ENCODE measurements around the gene MLPH. TPM values are rescaled to one million over a fixed set of nuclear protein-coding genes. Genes with fewer than 3 reads are reported as not detected.

Gene MLPH
- total RNA-seq, 3 donors from 2014 or later, result 15.5 to 242 (median 223) TPM

DNA sequence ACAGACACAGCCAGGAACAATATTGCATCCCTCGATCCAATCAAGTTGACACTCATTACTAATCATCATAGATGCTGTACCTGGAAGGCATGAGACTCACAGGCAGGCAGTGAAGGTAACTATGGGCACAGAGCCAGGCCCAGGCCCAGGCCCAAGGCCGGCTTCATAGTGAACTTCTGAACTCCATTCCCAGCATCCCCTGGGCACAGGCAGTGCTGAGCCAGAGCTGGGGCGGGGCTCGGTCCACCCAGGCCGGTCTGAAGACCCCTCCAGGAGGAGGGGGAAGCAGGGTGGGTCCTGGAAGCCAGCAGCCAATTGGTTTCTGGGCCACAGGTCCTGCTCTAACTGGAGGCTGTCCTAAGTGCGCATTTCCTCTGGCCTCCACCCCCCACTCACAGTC is 37.6 kb downstream of the MLPH start:
- no peaks in the 10 kb centered on the region for H3K36me3 ChIP-seq
- H3K27ac ChIP-seq, result no peak overlapping the region
- intact Hi-C loops (cut with DNase I; ENCODE audit: low total_unique reads), result no loop called here
- no peaks in the 10 kb centered on the region for H3K27me3 ChIP-seq
- no peaks in the 10 kb centered on the region for H3K9me3 ChIP-seq
- no peak for DNase-seq (ENCODE audit: low spot score in 2 of 2)
- H3K4me1 ChIP-seq, result no peaks in the 10 kb centered on the region
- no peak overlapping the region for H3K4me3 ChIP-seq
- TF ChIP-seq, protein P1, sequence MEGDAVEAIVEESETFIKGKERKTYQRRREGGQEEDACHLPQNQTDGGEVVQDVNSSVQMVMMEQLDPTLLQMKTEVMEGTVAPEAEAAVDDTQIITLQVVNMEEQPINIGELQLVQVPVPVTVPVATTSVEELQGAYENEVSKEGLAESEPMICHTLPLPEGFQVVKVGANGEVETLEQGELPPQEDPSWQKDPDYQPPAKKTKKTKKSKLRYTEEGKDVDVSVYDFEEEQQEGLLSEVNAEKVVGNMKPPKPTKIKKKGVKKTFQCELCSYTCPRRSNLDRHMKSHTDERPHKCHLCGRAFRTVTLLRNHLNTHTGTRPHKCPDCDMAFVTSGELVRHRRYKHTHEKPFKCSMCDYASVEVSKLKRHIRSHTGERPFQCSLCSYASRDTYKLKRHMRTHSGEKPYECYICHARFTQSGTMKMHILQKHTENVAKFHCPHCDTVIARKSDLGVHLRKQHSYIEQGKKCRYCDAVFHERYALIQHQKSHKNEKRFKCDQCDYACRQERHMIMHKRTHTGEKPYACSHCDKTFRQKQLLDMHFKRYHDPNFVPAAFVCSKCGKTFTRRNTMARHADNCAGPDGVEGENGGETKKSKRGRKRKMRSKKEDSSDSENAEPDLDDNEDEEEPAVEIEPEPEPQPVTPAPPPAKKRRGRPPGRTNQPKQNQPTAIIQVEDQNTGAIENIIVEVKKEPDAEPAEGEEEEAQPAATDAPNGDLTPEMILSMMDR (IDR thresholded peaks at IDR 0.05), result no peak
- TF ChIP-seq POLR2AphosphoS5 (IDR thresholded peaks at IDR 0.05) (no peak), POLR2A (IDR thresholded peaks at IDR 0.05) (no peak)

DNA sequence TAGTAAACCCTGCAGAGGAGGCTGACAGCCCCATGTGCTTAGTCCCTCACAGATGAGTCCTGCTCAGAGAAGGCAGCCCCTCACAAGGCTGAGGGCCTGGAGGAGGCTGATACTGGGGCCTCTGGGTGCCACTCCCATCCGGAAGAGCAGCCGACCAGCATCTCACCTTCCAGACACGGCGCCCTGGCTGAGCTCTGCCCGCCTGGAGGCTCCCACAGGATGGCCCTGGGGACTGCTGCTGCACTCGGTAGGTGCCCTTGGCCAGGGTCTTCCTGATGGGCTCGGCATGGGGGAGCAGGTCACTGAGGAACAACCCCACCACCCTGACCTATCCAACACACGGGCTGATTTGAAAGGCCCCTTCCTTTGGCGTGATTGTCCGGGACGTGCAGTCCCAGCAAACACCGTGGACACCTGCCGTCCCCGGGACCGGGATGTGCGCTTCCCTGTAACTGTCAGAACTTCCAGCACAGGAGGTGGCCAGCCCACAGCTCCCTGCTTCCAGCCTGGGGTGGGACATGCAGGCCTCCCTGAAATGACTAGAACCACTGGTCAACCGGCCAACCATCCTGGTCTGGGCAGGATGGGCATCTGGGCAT is 38.6 kb downstream of the MLPH start:
- H3K36me3 ChIP-seq, result no peaks in the 10 kb centered on the region
- H3K27ac ChIP-seq, result no peak overlapping the region
- intact Hi-C loops (cut with DNase I; ENCODE audit: low total_unique reads), result no loop called here

DNA sequence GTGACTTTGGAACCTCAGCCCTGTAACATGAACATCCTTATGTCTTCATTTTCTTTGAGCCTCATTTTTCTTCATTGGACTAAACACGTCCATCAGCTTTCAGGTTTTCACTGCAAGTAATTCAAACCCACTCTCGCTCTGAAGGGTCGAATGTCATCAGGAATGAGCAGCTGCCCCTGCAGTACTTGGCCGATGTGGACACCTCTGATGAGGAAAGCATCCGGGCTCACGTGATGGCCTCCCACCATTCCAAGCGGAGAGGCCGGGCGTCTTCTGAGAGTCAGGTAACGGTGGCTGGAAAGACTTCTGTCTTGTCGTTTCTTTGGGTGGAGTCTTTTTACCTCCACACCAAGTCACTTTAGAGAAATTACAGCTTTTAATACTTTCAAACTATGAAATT is 40.2 kb downstream of the MLPH start:
- intact Hi-C loops (cut with DNase I; ENCODE audit: low total_unique reads), result no loop called here
- no peak overlapping the region for H3K27ac ChIP-seq
- H3K4me3 ChIP-seq, result no peak overlapping the region
- H3K4me1 ChIP-seq, result no peaks in the 10 kb centered on the region
- no peaks in the 10 kb centered on the region for H3K36me3 ChIP-seq
- no peaks in the 10 kb centered on the region for H3K9me3 ChIP-seq
- TF ChIP-seq, protein P1 (IDR thresholded peaks at IDR 0.05), result no peak
- TF ChIP-seq POLR2A (IDR thresholded peaks at IDR 0.05) (no peak), POLR2AphosphoS5 (IDR thresholded peaks at IDR 0.05) (no peak)
- no peak for DNase-seq (ENCODE audit: low spot score in 2 of 2)
- H3K27me3 ChIP-seq, result no peaks in the 10 kb centered on the region

More for the DNA sequence above, 38.6 kb downstream of the MLPH start:
- Histone ChIP-seq H3K4me1 (no peaks in the 10 kb centered on the region), H3K27me3 (no peaks in the 10 kb centered on the region), H3K9me3 (no peaks in the 10 kb centered on the region), H3K4me3 (no peak overlapping the region)
- DNase-seq (ENCODE audit: low spot score in 2 of 2), result no peak
- TF ChIP-seq POLR2AphosphoS5 (IDR thresholded peaks at IDR 0.05) (no peak), POLR2A (IDR thresholded peaks at IDR 0.05) (no peak)
- TF ChIP-seq, protein P1 (IDR thresholded peaks at IDR 0.05), result no peak

DNA sequence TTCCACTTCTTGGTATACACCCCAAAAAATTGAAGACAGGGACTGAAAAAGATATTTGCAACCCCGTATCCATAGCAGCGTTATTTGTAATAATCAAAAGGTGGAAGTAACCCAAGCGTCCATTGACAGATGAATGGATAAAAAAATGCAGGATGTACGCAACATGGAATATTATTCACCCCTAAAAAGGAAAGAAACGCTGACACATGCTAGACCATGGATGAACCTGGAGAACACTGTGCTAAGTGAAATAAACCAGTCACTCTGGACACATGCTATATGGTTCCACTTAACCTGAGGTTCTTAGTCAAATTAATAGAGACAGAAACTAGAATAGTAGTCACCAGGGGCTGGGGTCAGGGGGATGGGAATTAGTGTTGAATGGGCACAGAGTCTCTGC is 40.7 kb downstream of the MLPH start:
- intact Hi-C loops (cut with DNase I; ENCODE audit: low total_unique reads), result no loop called here
- H3K27ac ChIP-seq, result no peak overlapping the region
- H3K4me1 ChIP-seq, result no peaks in the 10 kb centered on the region
- H3K9me3 ChIP-seq, result no peaks in the 10 kb centered on the region
- TF ChIP-seq, protein P1 (IDR thresholded peaks at IDR 0.05), result no peak
- TF ChIP-seq POLR2AphosphoS5 (IDR thresholded peaks at IDR 0.05), result no peak
- no peak for TF ChIP-seq POLR2A (IDR thresholded peaks at IDR 0.05)
- H3K4me3 ChIP-seq, result no peak overlapping the region
- H3K36me3 ChIP-seq, result no peaks in the 10 kb centered on the region
- H3K27me3 ChIP-seq, result no peaks in the 10 kb centered on the region
- DNase-seq (ENCODE audit: low spot score in 2 of 2), result no peak

DNA sequence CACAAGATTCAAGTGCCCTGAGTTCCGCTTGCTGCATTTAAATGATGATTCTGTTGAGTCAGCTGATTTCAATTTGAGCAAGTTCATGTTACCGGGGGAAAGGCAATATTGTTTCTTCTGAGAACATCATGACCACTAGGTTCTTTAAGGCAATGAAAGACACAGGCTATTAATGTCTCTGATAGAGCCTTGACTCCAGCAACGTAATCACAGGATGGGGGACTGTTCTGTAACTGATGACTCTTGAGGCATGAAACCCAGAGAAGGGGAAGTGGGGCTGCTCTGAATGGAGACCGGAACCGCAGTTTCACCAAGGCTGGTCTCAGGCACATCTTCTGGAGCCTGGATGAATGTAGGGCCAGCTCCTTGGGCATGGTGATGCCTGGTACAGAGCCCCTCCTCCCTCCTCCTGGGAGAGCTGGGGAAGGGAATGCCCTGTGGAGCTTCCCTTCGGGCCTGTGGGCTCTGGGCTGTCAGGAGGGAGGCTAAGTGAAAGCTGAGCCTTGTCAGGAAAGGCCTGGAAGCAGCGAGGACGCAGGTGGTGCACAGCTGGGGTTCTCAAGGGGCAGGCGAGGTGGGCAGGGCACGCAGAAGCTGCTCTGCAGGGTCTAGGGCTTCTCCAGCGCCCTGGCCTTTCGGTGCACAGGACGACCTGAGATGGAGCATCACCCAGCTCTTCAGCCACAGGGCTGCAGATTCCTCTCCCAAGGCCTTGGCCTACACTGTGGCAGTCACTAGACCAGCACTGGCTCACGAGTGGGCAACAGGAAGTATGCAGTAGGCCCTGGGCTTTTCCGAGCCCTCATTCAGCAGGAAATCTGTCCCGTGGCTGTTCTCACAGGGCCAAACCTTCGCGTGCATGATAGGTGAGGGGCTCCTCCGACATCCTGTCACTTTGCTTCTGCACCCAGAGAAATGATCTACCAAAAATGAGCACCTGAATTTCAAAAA is 42.7 kb downstream of the MLPH start:
- no peak for DNase-seq (ENCODE audit: low spot score in 2 of 2)
- Histone ChIP-seq H3K27ac (no peak overlapping the region), H3K36me3 (no peaks in the 10 kb centered on the region), H3K27me3 (no peaks in the 10 kb centered on the region), H3K4me1 (no peaks in the 10 kb centered on the region), H3K4me3 (no peak overlapping the region), H3K9me3 (no peaks in the 10 kb centered on the region)
- intact Hi-C loops (cut with DNase I; ENCODE audit: low total_unique reads), result no loop called here
- TF ChIP-seq POLR2AphosphoS5 (IDR thresholded peaks at IDR 0.05), result no peak
- no peak for TF ChIP-seq POLR2A (IDR thresholded peaks at IDR 0.05)
- TF ChIP-seq, protein P1 (IDR thresholded peaks at IDR 0.05), result no peak

All from breast epithelium (tissue), 4 donors.